Measurements from ENCODE around the gene ARL4D. TPM values are rescaled to one million over a fixed set of nuclear protein-coding genes. Genes with fewer than 3 reads are reported as not detected.

Gene ARL4D
- total and polyA plus RNA-seq, 4 donors = 4.0 to 14.2 (median 8.4) TPM

DNA sequence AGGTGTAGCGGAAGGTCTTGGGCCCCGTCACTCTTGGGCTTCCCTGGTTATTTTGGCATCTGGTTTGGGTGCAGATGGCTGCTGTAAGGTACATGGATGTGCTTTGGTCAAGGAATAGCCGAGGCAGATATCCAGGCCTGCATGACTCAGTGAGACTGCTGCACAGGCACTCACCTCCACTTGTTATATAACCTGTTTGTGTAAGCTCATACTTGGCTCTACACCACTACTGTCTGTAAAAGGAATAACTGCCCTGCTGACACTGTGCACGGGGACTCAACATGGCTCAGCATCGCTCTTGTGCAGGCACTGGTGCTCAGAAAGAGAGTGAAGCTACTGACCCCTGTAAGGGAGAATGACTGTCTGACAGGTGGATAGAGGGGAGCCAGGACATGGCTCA lies 42.3 kb upstream of the ARL4D start:
- H3K27me3 ChIP-seq (ENCODE audit: control insufficient read depth in 1 of 2, insufficient read depth in 2 of 2, low read length in 1 of 2) = no peaks in the 10 kb centered on the region
- no peaks in the 10 kb centered on the region for H3K9me3 ChIP-seq (ENCODE audit: control insufficient read depth, low read length)
- H3K4me1 ChIP-seq (ENCODE audit: control insufficient read depth in 1 of 2, insufficient read depth in 2 of 2, low read length in 2 of 2) = peaks cover 0 to 2% of the 10 kb centered on the region in 2 donors
- no peaks in the 10 kb centered on the region for H3K36me3 ChIP-seq (ENCODE audit: control insufficient read depth in 1 of 2, insufficient read depth in 2 of 2, low read length in 1 of 2)
- no peak overlapping the region for H3K27ac ChIP-seq (ENCODE audit: low read depth in 1 of 2, low read length in 2 of 2)
- ATAC-seq (ENCODE audit: low FRiP score) (no peak), DNase-seq (no peak)
- H3K4me3 ChIP-seq (ENCODE audit: low read length in 2 of 2) = no peak overlapping the region
- intact Hi-C loops (cut with DNase I) = loop anchor here (5.0 to 10.0 kb wide), 2 partner anchors 36 to 182 kb away; partner anchors contain the start of gene NBR1 (in 1 of the 2)
- 79 to 84% methylated on average over 5 of the region's 5 CpGs for WGBS, 2 donors

DNA sequence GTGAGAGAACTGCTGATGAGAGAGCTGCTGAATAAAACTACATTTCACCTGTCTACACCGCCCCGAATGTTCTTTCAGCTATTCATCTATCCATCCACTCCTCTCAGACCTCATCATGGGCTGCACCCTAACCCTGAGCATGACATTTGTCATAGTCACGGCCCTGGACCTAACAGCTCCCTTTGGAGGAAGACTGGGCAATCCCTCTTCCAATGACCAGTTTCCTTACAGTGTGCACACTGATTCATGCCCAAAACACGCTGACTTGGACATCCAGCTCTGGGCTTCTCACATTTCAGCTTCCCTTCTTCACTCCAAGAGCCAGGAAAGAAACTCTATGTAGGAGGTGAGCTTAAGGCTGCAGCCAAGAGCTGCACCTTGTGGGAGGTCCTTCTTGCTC lies 41.8 kb upstream of the ARL4D start:
- no peak for ATAC-seq (ENCODE audit: low FRiP score)
- H3K9me3 ChIP-seq (ENCODE audit: control insufficient read depth, low read length) = no peaks in the 10 kb centered on the region
- intact Hi-C loops (cut with DNase I) = loop anchor here (5.0 to 10.0 kb wide), 2 partner anchors 35 to 182 kb away; partner anchors contain the start of gene NBR1 (in 1 of the 2)
- no peak overlapping the region for H3K27ac ChIP-seq (ENCODE audit: low read depth in 1 of 2, low read length in 2 of 2)
- peaks cover 0 to 2% of the 10 kb centered on the region in 2 donors for H3K4me1 ChIP-seq (ENCODE audit: control insufficient read depth in 1 of 2, insufficient read depth in 2 of 2, low read length in 2 of 2)
- H3K4me3 ChIP-seq (ENCODE audit: low read length in 2 of 2) = no peak overlapping the region
- H3K27me3 ChIP-seq (ENCODE audit: control insufficient read depth in 1 of 2, insufficient read depth in 2 of 2, low read length in 1 of 2) = no peaks in the 10 kb centered on the region
- peak in 1 of 2 donors; percentile 65 for DNase-seq
- no peaks in the 10 kb centered on the region for H3K36me3 ChIP-seq (ENCODE audit: control insufficient read depth in 1 of 2, insufficient read depth in 2 of 2, low read length in 1 of 2)
- 46 to 51% methylated on average over 4 of the region's 4 CpGs for WGBS, 2 donors

DNA sequence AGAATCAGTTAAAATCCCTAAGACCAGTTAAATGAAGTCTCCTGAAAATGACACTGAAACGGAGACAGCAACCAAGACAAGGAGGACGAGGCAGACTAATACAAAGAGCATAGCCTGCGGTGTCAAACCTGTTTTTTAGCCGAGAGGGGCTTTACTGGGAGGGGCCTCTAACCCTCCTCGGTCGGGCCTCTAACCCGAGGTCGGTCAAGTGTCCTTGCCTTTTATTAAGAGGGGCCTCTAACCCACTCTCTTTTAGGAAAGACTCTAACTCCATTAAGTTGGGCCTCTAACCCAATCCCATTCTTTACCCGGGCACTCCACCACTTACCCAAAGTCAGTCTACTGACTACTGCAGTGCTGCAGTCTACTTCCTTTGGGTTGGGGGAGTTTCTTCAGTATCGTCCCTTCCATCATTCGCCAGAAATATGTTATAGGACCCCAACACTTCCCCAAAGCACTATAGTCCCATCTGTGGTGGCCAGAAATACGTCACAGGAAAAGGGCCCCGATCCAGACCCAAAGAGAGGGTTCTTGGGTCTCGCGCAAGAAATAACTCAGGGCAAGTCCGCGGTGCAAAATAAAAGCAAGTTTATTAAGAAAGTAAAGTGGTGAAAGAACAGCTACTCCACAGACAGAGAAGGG lies 39.2 kb upstream of the ARL4D start:
- DNase-seq (no peak), ATAC-seq (ENCODE audit: low FRiP score) (no peak)
- H3K9me3 ChIP-seq (ENCODE audit: control insufficient read depth, low read length) = no peaks in the 10 kb centered on the region
- peak overlapping the region in 1 of 2 donors; percentile 15 for H3K4me3 ChIP-seq (ENCODE audit: low read length in 2 of 2)
- H3K27me3 ChIP-seq (ENCODE audit: control insufficient read depth in 1 of 2, insufficient read depth in 2 of 2, low read length in 1 of 2) = no peaks in the 10 kb centered on the region
- H3K36me3 ChIP-seq (ENCODE audit: control insufficient read depth in 1 of 2, insufficient read depth in 2 of 2, low read length in 1 of 2) = no peaks in the 10 kb centered on the region
- peak overlapping the region; percentile 14 to 47 for H3K27ac ChIP-seq (ENCODE audit: low read depth in 1 of 2, low read length in 2 of 2)
- intact Hi-C loops (cut with DNase I) = loop anchor here (5.0 to 10.0 kb wide), 2 partner anchors 33 to 185 kb away; partner anchors contain the start of gene NBR1 (in 1 of the 2)
- H3K4me1 ChIP-seq (ENCODE audit: control insufficient read depth in 1 of 2, insufficient read depth in 2 of 2, low read length in 2 of 2) = peaks cover 0 to 2% of the 10 kb centered on the region in 2 donors
- 78 to 84% methylated on average over 17 of the region's 17 CpGs for WGBS, 2 donors

DNA sequence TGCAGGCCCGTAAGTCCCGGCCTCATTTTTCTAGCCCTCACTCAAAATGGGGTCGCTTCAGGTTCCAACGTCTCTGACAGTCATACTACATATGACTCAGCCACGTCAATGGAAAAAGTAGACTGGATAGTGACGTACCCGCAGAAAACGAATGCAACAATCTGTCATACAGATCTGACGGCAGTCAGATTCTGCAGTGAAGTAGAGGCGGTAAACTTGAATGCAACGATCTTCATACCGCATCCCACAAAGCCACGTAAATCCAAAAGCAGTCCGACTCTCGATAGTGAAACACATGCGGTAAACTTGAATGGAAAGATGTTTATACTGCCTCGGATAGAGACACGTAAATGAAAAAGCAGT lies 38.4 kb upstream of the ARL4D start:
- Histone ChIP-seq H3K4me1 (ENCODE audit: control insufficient read depth in 1 of 2, insufficient read depth in 2 of 2, low read length in 2 of 2) (peaks cover 0 to 2% of the 10 kb centered on the region in 2 donors), H3K36me3 (ENCODE audit: control insufficient read depth in 1 of 2, insufficient read depth in 2 of 2, low read length in 1 of 2) (no peaks in the 10 kb centered on the region), H3K27ac (ENCODE audit: low read depth in 1 of 2, low read length in 2 of 2) (peak overlapping the region; percentile 47 to 90), H3K9me3 (ENCODE audit: control insufficient read depth, low read length) (no peaks in the 10 kb centered on the region), H3K27me3 (ENCODE audit: control insufficient read depth in 1 of 2, insufficient read depth in 2 of 2, low read length in 1 of 2) (no peaks in the 10 kb centered on the region), H3K4me3 (ENCODE audit: low read length in 2 of 2) (peak overlapping the region; percentile 40 to 66)
- intact Hi-C loops (cut with DNase I) = no loop called here
- WGBS, 2 donors = 0 to 24% methylated on average over 18 of the region's 18 CpGs
- peak; percentile 25 for ATAC-seq (ENCODE audit: low FRiP score)
- DNase-seq = peak in 1 of 2 donors; percentile 50

DNA sequence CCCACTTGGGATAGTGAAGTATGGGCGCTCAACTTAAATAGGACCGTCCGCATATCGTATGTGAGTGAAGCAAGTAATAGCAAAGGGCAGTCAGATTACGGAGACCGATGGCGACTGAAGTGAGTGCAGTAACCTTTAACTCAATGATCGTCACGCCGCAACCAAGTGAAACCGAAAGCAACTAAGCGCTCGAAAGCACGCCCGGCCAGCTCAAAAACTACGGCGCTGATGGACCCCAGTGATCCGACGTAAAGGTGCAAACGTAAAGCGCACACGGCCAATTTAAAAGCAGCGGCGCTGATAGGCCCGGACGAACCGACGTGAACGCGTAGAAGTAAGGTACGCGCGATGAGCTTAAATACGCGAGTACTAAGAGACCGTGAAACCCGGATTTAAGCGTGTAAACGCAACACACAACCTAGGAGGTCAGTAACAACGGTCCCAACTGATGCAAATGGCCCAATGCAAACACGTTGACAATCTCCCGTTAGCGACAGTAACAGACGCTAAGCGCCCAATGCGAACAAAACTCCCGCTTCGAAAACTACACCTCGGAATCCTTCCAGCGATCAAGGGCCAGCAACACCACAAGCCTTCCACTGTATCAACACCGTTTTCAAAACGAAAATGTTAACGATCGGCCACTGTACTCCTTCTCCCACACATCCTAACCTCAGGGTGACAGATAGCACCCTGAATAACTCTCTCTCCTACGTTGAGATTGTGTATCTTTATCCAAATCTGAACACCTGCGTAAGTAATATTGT lies 37.9 kb upstream of the ARL4D start:
- intact Hi-C loops (cut with DNase I) = no loop called here
- WGBS, 2 donors = 0% methylated on average over 56 of the region's 56 CpGs
- Histone ChIP-seq H3K4me1 (ENCODE audit: control insufficient read depth in 1 of 2, insufficient read depth in 2 of 2, low read length in 2 of 2) (peaks cover 0 to 2% of the 10 kb centered on the region in 2 donors), H3K9me3 (ENCODE audit: control insufficient read depth, low read length) (no peaks in the 10 kb centered on the region), H3K36me3 (ENCODE audit: control insufficient read depth in 1 of 2, insufficient read depth in 2 of 2, low read length in 1 of 2) (no peaks in the 10 kb centered on the region), H3K27me3 (ENCODE audit: control insufficient read depth in 1 of 2, insufficient read depth in 2 of 2, low read length in 1 of 2) (no peaks in the 10 kb centered on the region), H3K27ac (ENCODE audit: low read depth in 1 of 2, low read length in 2 of 2) (peak overlapping the region; percentile 62 to 90), H3K4me3 (ENCODE audit: low read length in 2 of 2) (peak overlapping the region; percentile 40 to 66)
- ATAC-seq (ENCODE audit: low FRiP score) = peak; percentile 87
- peak; percentile 93 to 94 for DNase-seq

DNA sequence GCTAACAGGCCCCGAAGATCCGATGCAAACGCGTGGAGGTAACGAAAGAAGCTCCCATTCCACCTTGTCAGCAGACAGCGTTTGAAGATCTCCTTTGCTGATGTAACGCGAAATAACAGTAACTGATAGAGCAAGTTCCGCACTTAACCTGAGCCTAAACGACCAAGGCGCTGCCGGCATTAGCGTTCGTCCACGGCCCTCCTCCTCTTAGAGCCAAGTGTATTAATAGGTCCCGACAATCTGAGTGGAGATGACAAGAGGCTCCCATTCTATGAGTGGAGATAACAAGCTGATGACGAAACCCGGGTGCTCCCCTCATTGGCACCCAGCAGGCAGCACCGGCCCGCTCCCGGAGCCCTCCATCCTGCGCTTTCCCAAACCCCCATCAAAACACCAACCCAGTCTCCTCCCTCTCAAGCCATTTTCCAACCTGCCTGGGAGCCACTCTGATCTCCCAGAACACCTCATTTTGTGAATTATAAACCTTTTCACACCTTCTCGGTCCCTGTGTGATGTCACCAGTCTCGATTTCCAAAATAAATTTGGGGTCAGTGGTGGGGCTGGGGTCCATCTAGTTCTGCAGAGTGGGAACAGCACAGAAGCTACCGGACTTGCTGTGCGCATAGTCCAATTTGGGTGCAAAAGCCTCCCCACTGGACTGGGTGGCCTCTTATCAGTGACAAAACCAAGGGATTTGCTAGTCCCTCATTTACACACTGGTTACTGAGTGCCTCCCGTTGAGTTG lies 35.4 kb upstream of the ARL4D start:
- Histone ChIP-seq H3K27me3 (ENCODE audit: control insufficient read depth in 1 of 2, insufficient read depth in 2 of 2, low read length in 1 of 2) (no peaks in the 10 kb centered on the region), H3K27ac (ENCODE audit: low read depth in 1 of 2, low read length in 2 of 2) (no peak overlapping the region), H3K9me3 (ENCODE audit: control insufficient read depth, low read length) (no peaks in the 10 kb centered on the region), H3K4me3 (ENCODE audit: low read length in 2 of 2) (no peak overlapping the region), H3K36me3 (ENCODE audit: control insufficient read depth in 1 of 2, insufficient read depth in 2 of 2, low read length in 1 of 2) (no peaks in the 10 kb centered on the region), H3K4me1 (ENCODE audit: control insufficient read depth in 1 of 2, insufficient read depth in 2 of 2, low read length in 2 of 2) (no peaks in the 10 kb centered on the region)
- 94 to 95% methylated on average over 27 of the region's 27 CpGs for WGBS, 2 donors
- ATAC-seq (ENCODE audit: low FRiP score) (no peak), DNase-seq (no peak)
- intact Hi-C loops (cut with DNase I) = no loop called here

DNA sequence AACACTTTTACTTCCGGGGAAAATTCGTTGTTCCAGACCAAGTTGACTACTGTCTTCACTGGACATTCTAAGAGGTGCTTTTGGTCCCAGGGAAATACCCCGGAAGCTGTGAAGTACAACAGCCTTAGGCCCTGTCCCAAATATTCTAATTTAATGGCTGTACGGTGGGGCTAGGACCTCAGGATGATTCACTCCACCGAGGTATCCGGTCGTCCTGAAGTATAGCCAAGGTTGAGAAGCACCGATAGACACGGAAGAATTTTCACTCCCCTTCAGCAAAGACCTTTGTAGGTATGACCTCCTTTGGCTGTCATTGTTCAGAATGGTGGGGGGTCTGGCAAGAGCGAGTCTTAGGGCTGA lies 34.9 kb upstream of the ARL4D start:
- Histone ChIP-seq H3K27ac (ENCODE audit: low read depth in 1 of 2, low read length in 2 of 2) (no peak overlapping the region), H3K9me3 (ENCODE audit: control insufficient read depth, low read length) (no peaks in the 10 kb centered on the region), H3K4me1 (ENCODE audit: control insufficient read depth in 1 of 2, insufficient read depth in 2 of 2, low read length in 2 of 2) (no peaks in the 10 kb centered on the region), H3K36me3 (ENCODE audit: control insufficient read depth in 1 of 2, insufficient read depth in 2 of 2, low read length in 1 of 2) (no peaks in the 10 kb centered on the region), H3K27me3 (ENCODE audit: control insufficient read depth in 1 of 2, insufficient read depth in 2 of 2, low read length in 1 of 2) (no peaks in the 10 kb centered on the region), H3K4me3 (ENCODE audit: low read length in 2 of 2) (no peak overlapping the region)
- ATAC-seq (ENCODE audit: low FRiP score) (no peak), DNase-seq (no peak)
- 86 to 89% methylated on average over 10 of the region's 10 CpGs for WGBS, 2 donors
- intact Hi-C loops (cut with DNase I) = no loop called here

DNA sequence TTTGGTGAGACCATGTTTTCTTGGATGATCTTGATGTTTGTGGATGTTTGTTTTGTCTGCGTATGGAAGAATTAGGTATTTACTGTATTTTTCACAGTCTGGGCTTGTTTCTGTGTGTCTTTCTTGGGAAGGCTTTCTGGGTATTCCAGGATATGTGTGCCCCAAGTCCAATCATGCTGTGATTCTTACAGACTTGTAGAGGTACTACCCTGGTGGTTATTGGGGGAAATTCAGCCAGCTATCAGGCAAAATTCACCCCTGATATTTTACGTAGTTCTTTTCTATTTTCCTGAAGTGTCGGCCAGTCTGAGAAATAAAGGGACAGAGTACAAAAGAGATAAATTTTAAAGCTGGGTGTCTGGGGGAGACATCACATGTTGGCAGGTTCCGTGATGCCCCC lies 33.4 kb upstream of the ARL4D start:
- intact Hi-C loops (cut with DNase I) = no loop called here
- ATAC-seq (ENCODE audit: low FRiP score) = no peak

More for the DNA sequence above, 33.4 kb upstream of the ARL4D start:
- WGBS, 2 donors = 88 to 90% methylated on average over 4 of the region's 4 CpGs
- no peak overlapping the region for H3K4me3 ChIP-seq (ENCODE audit: low read length in 2 of 2)
- H3K9me3 ChIP-seq (ENCODE audit: control insufficient read depth, low read length) = no peaks in the 10 kb centered on the region
- no peak overlapping the region for H3K27ac ChIP-seq (ENCODE audit: low read depth in 1 of 2, low read length in 2 of 2)
- no peaks in the 10 kb centered on the region for H3K27me3 ChIP-seq (ENCODE audit: control insufficient read depth in 1 of 2, insufficient read depth in 2 of 2, low read length in 1 of 2)
- no peak for DNase-seq
- H3K36me3 ChIP-seq (ENCODE audit: control insufficient read depth in 1 of 2, insufficient read depth in 2 of 2, low read length in 1 of 2) = no peaks in the 10 kb centered on the region
- H3K4me1 ChIP-seq (ENCODE audit: control insufficient read depth in 1 of 2, insufficient read depth in 2 of 2, low read length in 2 of 2) = no peaks in the 10 kb centered on the region

Data from aorta (tissue), 5 donors.